ENCODE measurements around the gene MARCKSL1. TPM values are rescaled to one million over a fixed set of nuclear protein-coding genes. Genes with fewer than 3 reads are reported as not detected.

Gene MARCKSL1
- total and polyA plus RNA-seq, 7 donors, result 4.1 to 158 (median 9.7) TPM

DNA sequence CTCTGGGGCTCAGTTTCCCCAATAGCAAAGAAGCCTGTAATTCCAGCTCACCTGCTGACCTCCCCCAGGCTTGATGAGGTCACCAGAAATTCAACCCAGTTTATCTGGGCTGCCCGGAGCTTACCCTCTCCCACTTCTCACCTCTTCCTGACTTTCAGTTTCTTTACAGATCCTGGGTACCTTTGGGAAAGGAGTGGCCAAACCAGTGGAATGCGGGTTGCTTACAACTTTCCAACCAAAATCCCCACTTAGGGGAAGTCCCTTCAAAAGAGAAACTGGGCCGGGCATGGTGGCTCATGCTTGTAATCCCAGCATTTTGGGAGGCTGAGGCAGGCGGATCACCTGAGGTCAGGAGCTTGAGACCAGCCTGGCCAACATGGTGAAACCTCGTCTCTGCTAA lies 5.9 kb upstream of the MARCKSL1 start:
- TF ChIP-seq CTCF (IDR thresholded peaks at IDR 0.05) (no peak), POLR2A (IDR thresholded peaks at IDR 0.05) (no peak), POLR2AphosphoS5 (IDR thresholded peaks at IDR 0.05) (no peak), EP300 (IDR thresholded peaks at IDR 0.05) (no peak)
- H3K36me3 ChIP-seq, result no peaks in the 10 kb centered on the region
- 68 to 72% methylated on average over 5 of the region's 5 CpGs for WGBS, 2 donors
- H3K27me3 ChIP-seq, result no peaks in the 10 kb centered on the region
- DNase-seq, result no peak
- H3K4me1 ChIP-seq, result peaks cover 0 to 3% (median 0%) of the 10 kb centered on the region in 4 donors
- H3K9me3 ChIP-seq, result no peaks in the 10 kb centered on the region
- no peak overlapping the region for H3K27ac ChIP-seq
- H3K4me3 ChIP-seq, result no peak overlapping the region
- intact Hi-C loops (cut with DNase I), result no loop called here

- Histone ChIP-seq H3K27me3 (no peaks in the 10 kb centered on the region), H3K4me3 (no peak overlapping the region), H3K27ac (no peak overlapping the region), H3K9me3 (no peaks in the 10 kb centered on the region), H3K4me1 (peaks cover 0 to 10% (median 4%) of the 10 kb centered on the region in 4 donors), H3K36me3 (no peaks in the 10 kb centered on the region)
- intact Hi-C loops (cut with DNase I), result no loop called here
- no peak for DNase-seq
- 94% methylated on average over 11 of the region's 11 CpGs for WGBS, 2 donors
- TF ChIP-seq POLR2AphosphoS5 (IDR thresholded peaks at IDR 0.05) (no peak), EP300 (IDR thresholded peaks at IDR 0.05) (no peak), CTCF (IDR thresholded peaks at IDR 0.05) (no peak), POLR2A (IDR thresholded peaks at IDR 0.05) (no peak)
Observed at GRCh38 chr1:32341186-32341757, 5.2 kb upstream of the MARCKSL1 start.

- 75 to 84% methylated on average over 5 of the region's 5 CpGs for WGBS, 2 donors
- Histone ChIP-seq H3K27me3 (no peaks in the 10 kb centered on the region), H3K4me3 (no peak overlapping the region), H3K27ac (no peak overlapping the region), H3K4me1 (peaks cover 0 to 25% (median 20%) of the 10 kb centered on the region in 4 donors), H3K9me3 (no peaks in the 10 kb centered on the region), H3K36me3 (no peaks in the 10 kb centered on the region)
- intact Hi-C loops (cut with DNase I), result loop anchor here (5.0 kb wide), 1 partner anchor 53 kb away; the partner anchor contains the start of gene BSDC1
- no peak for TF ChIP-seq POLR2A (IDR thresholded peaks at IDR 0.05)
- no peak for TF ChIP-seq POLR2AphosphoS5 (IDR thresholded peaks at IDR 0.05)
- no peak for TF ChIP-seq EP300 (IDR thresholded peaks at IDR 0.05)
- no peak for TF ChIP-seq CTCF (IDR thresholded peaks at IDR 0.05)
- DNase-seq, result no peak
Observed at GRCh38 chr1:32339363-32339978, 3.4 kb upstream of the MARCKSL1 start.

DNA sequence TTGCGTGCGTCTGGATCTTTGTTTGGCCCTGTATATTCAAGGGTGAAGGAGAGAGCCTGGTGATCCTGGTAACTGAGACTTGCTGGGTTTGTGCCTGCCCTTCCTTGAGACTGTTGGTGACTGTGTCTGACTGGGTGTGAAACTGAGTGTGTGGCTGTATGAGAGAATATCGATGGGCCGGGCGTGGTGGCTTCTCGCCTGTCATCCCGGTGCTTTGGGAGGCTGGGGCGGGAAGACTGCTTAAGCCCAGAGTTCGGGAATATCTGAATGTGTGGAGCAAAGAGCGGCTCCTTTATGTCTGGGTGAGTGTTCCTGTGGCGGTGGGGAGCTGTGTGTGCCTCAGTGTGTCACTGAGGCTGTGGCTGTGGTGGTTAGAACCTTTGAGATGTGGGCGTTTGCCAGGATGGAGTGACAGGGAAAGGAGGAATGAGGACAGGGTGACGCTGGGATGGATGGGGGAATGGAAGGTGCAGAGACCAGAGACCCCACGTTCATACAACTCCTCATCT lies 2.7 kb upstream of the MARCKSL1 start:
- peaks cover 0 to 25% (median 22%) of the 10 kb centered on the region in 4 donors for H3K4me1 ChIP-seq
- H3K9me3 ChIP-seq, result no peaks in the 10 kb centered on the region
- H3K4me3 ChIP-seq, result no peak overlapping the region
- intact Hi-C loops (cut with DNase I), result loop anchor here (5.0 kb wide), 1 partner anchor 54 kb away; the partner anchor contains the start of gene BSDC1
- 25 to 71% methylated on average over 14 of the region's 14 CpGs for WGBS, 2 donors
- H3K36me3 ChIP-seq, result no peaks in the 10 kb centered on the region
- DNase-seq, result no peak
- no peak for TF ChIP-seq CTCF (IDR thresholded peaks at IDR 0.05)
- TF ChIP-seq POLR2AphosphoS5 (IDR thresholded peaks at IDR 0.05), result no peak
- TF ChIP-seq EP300 (IDR thresholded peaks at IDR 0.05), result no peak
- TF ChIP-seq POLR2A (IDR thresholded peaks at IDR 0.05), result no peak
- H3K27me3 ChIP-seq, result no peaks in the 10 kb centered on the region
- H3K27ac ChIP-seq, result no peak overlapping the region
